HG02610 (cell line): Measurements from ENCODE around the gene TEP1.
A peak's percentile ranks its signal among the peaks of the same experiment; 100 is the strongest.
"Not testable (repeated sequence)": the region's sequence is repeated elsewhere in the genome, so short reads cannot be mapped to it uniquely, and the experiment has no call there.

Source experiments
- ATAC-seq: cut with Tn5 transposase; IDR thresholded peaks from one replicate; pipeline ENCODE4 v1.9.1; 2021; ENCODE audit warnings: mild to moderate bottlenecking, moderate library complexity; ENCODE audit not compliant: unreplicated experiment

Gene TEP1

GRCh38 chr14:20412876-20413743, at the start of gene TEP1:
TEP1 (minus strand) TSS chr14:20413501; CDS start chr14:20408439, 5,062 bp downstream.
- peak; percentile 82 for ATAC-seq

- peak; percentile 94 for ATAC-seq
Observed at GRCh38 chr14:20461225-20462141, 48.2 kb upstream of the TEP1 start, which contains the start of gene PIP4P1. PIP4P1 (minus strand) TSS chr14:20461434; CDS start chr14:20461325, 109 bp downstream.

- ATAC-seq, result no peak
Observed at GRCh38 chr14:20460458-20461224, 47.3 kb upstream of the TEP1 start.

- no peak for ATAC-seq
Observed at GRCh38 chr14:20458031-20458789, 44.9 kb upstream of the TEP1 start.

GRCh38 chr14:20456971-20457370, 43.7 kb upstream of the TEP1 start:
- no peak for ATAC-seq

- ATAC-seq, result peak; percentile 44
Observed at GRCh38 chr14:20455355-20456300, 42.3 kb upstream of the TEP1 start.

- ATAC-seq, result peak; percentile 83
Observed at GRCh38 chr14:20454516-20455354, 41.4 kb upstream of the TEP1 start, which contains the start of the genes APEX1 and OSGEP. APEX1 (plus strand) TSS chr14:20455226; CDS start chr14:20455646, 420 bp downstream. OSGEP (minus strand) TSS chr14:20454812; CDS start chr14:20454683, 129 bp downstream.

GRCh38 chr14:20452831-20453230, 39.5 kb upstream of the TEP1 start:
- not testable (repeated sequence) for ATAC-seq

GRCh38 chr14:20446889-20447288, 33.6 kb upstream of the TEP1 start:
- ATAC-seq, result no peak

- ATAC-seq, result not testable (repeated sequence)
Observed at GRCh38 chr14:20443650-20444049, 30.3 kb upstream of the TEP1 start.

GRCh38 chr14:20441461-20441860, 28.2 kb upstream of the TEP1 start:
- no peak for ATAC-seq

GRCh38 chr14:20440882-20441281, 27.6 kb upstream of the TEP1 start:
- ATAC-seq, result no peak

- ATAC-seq, result no peak
Observed at GRCh38 chr14:20440465-20440864, 27.2 kb upstream of the TEP1 start.

GRCh38 chr14:20438664-20439063, 25.4 kb upstream of the TEP1 start:
- no peak for ATAC-seq

- no peak for ATAC-seq
Observed at GRCh38 chr14:20436363-20436755, 23.1 kb upstream of the TEP1 start.

- no peak for ATAC-seq
Observed at GRCh38 chr14:20435582-20436362, 22.5 kb upstream of the TEP1 start, which contains the start of gene KLHL33. KLHL33 (minus strand) TSS chr14:20436166; CDS start chr14:20435811, 355 bp downstream.
